OCI-LY7 (cell line): ENCODE measurements around the gene EIF3K.

Experiments
- EZH2phosphoT487 ChIP-seq: fragments of 200-600 bp; sonication (generic); IDR thresholded peaks from 2 replicates; pipeline ENCODE4 v1.6.1; 2018; ENCODE audit warnings: low read depth, borderline replicate concordance, mild to moderate bottlenecking, mixed run types, antibody characterized with exemption, low read length, moderate library complexity, mixed read lengths
- TF ChIP-seq, protein P1 (sequence below): fragments of 200-600 bp; sonication (generic); conservative IDR thresholded peaks from 2 replicates; pipeline ENCODE4 v1.5.1; 2014; ENCODE audit warnings: mild to moderate bottlenecking, antibody characterized with exemption, low read length, moderate library complexity, mixed read lengths

DNA sequence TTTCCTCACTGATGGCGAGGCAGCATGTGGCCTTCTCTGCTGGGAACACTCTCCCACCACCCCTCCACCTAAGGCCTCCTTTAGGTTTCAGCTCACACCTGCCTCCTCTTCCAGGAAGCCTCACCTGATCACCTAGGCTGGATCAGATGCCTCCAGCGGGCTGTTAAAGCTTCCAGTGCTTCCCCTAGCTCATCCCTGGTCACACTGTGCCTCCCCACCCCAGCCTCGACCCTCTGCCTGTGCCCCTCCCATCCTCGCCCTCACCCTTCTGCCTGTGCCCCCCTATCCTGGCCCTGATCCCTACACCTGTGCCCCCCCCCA, 35.0 kb upstream of the EIF3K start:
- TF ChIP-seq EZH2phosphoT487, result no peak
- TF ChIP-seq, protein P1, sequence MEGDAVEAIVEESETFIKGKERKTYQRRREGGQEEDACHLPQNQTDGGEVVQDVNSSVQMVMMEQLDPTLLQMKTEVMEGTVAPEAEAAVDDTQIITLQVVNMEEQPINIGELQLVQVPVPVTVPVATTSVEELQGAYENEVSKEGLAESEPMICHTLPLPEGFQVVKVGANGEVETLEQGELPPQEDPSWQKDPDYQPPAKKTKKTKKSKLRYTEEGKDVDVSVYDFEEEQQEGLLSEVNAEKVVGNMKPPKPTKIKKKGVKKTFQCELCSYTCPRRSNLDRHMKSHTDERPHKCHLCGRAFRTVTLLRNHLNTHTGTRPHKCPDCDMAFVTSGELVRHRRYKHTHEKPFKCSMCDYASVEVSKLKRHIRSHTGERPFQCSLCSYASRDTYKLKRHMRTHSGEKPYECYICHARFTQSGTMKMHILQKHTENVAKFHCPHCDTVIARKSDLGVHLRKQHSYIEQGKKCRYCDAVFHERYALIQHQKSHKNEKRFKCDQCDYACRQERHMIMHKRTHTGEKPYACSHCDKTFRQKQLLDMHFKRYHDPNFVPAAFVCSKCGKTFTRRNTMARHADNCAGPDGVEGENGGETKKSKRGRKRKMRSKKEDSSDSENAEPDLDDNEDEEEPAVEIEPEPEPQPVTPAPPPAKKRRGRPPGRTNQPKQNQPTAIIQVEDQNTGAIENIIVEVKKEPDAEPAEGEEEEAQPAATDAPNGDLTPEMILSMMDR, result no peak
